Peyer's patch (tissue), 4 donors: ENCODE results near the gene GDPD5. TPM values are rescaled to one million over a fixed set of nuclear protein-coding genes. Genes with fewer than 3 reads are reported as not detected.
A peak's percentile ranks its signal among the peaks of the same experiment; 100 is the strongest.

Source experiments
- DNase-seq, 3 donors: peaks; one replicate each; pipeline ENCODE4 v3.0.0-alpha.2; 2017 to 2019
- H3K27ac ChIP-seq, 4 donors: fragments of 200-600 bp; sonication (generic); one replicate each; pipeline ENCODE4 v1.5.1; 2016 to 2019
- H3K27me3 ChIP-seq, 2 donors: fragments of 200-600 bp; sonication (generic); one replicate each; pipeline ENCODE4 v1.5.1; 2019
- H3K36me3 ChIP-seq, 3 donors: fragments of 200-600 bp; sonication (generic); one replicate each; pipeline ENCODE4 v1.5.1; 2016 to 2019
- H3K4me1 ChIP-seq, 4 donors: fragments of 200-600 bp; sonication (generic); one replicate each; pipeline ENCODE4 v1.5.1; 2016 to 2019
- H3K4me3 ChIP-seq, 4 donors: fragments of 200-600 bp; sonication (generic); 1 replicate in 3 of 4; 2 replicates in 1 of 4; pipeline ENCODE4 v1.5.1; 2016 to 2019; ENCODE audit warnings: mild to moderate bottlenecking in 1 of 4
- H3K9me3 ChIP-seq, 4 donors: fragments of 200-600 bp; sonication (generic); one replicate each; pipeline ENCODE4 v1.5.1; 2016 to 2019; ENCODE audit warnings: mild to moderate bottlenecking in 1 of 4
- POLR2A ChIP-seq, 2 donors: fragments of 450-650 bp; IDR thresholded peaks; one replicate each; pipeline ENCODE4 v1.5.1; 2017; ENCODE audit warnings: antibody characterized with exemption in 2 of 2, mild to moderate bottlenecking in 2 of 2, moderate library complexity in 2 of 2
- total RNA-seq, 4 donors: library from RNA; depleted of rRNA; stranded (reverse); fragments of >200 nt; gene quantifications; one replicate each; pipeline ENCODE4 v1.1.0, GENCODE V29; 2016
- TF ChIP-seq, protein P1 (sequence below), 6 experiments: fragments of 450-650 bp in 4 of 6; fragments of 200-600 bp in 2 of 6; sonication (generic) in 1 of 6; IDR thresholded peaks; one replicate each; pipeline ENCODE4 v1.5.1; 2017 to 2019; ENCODE audit warnings: antibody characterized with exemption in 6 of 6, mild to moderate bottlenecking in 3 of 6, moderate library complexity in 1 of 6

GDPD5 gene
- total RNA-seq, 4 donors from 2014 or later: 2.5 to 48.9 (median 22.2) TPM

- DNase-seq: no peak
- no peaks in the 10 kb centered on the region for H3K36me3 ChIP-seq
- no peaks in the 10 kb centered on the region for H3K27me3 ChIP-seq
- TF ChIP-seq, protein P1, sequence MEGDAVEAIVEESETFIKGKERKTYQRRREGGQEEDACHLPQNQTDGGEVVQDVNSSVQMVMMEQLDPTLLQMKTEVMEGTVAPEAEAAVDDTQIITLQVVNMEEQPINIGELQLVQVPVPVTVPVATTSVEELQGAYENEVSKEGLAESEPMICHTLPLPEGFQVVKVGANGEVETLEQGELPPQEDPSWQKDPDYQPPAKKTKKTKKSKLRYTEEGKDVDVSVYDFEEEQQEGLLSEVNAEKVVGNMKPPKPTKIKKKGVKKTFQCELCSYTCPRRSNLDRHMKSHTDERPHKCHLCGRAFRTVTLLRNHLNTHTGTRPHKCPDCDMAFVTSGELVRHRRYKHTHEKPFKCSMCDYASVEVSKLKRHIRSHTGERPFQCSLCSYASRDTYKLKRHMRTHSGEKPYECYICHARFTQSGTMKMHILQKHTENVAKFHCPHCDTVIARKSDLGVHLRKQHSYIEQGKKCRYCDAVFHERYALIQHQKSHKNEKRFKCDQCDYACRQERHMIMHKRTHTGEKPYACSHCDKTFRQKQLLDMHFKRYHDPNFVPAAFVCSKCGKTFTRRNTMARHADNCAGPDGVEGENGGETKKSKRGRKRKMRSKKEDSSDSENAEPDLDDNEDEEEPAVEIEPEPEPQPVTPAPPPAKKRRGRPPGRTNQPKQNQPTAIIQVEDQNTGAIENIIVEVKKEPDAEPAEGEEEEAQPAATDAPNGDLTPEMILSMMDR (IDR thresholded peaks at IDR 0.05): no peak
- no peak for TF ChIP-seq POLR2A (IDR thresholded peaks at IDR 0.05)
- no peak overlapping the region for H3K27ac ChIP-seq
- peak overlapping the region in 2 of 4 donors; percentile 78 to 87 for H3K4me3 ChIP-seq
- H3K9me3 ChIP-seq: no peaks in the 10 kb centered on the region
- H3K4me1 ChIP-seq: peaks cover 0 to 17% (median 0%) of the 10 kb centered on the region in 4 donors
Observed at GRCh38 chr11:75523811-75524664, 1.7 kb downstream of the GDPD5 start.

GRCh38 chr11:75523189-75523588, 2.6 kb downstream of the GDPD5 start:
- Histone ChIP-seq H3K27ac (no peak overlapping the region), H3K4me1 (peaks cover 0 to 17% (median 0%) of the 10 kb centered on the region in 4 donors), H3K36me3 (no peaks in the 10 kb centered on the region), H3K4me3 (no peak overlapping the region), H3K27me3 (no peaks in the 10 kb centered on the region), H3K9me3 (no peaks in the 10 kb centered on the region)
- TF ChIP-seq POLR2A (IDR thresholded peaks at IDR 0.05): no peak
- TF ChIP-seq, protein P1 (IDR thresholded peaks at IDR 0.05): no peak
- peak in 1 of 3 donors; percentile 60 for DNase-seq

DNA sequence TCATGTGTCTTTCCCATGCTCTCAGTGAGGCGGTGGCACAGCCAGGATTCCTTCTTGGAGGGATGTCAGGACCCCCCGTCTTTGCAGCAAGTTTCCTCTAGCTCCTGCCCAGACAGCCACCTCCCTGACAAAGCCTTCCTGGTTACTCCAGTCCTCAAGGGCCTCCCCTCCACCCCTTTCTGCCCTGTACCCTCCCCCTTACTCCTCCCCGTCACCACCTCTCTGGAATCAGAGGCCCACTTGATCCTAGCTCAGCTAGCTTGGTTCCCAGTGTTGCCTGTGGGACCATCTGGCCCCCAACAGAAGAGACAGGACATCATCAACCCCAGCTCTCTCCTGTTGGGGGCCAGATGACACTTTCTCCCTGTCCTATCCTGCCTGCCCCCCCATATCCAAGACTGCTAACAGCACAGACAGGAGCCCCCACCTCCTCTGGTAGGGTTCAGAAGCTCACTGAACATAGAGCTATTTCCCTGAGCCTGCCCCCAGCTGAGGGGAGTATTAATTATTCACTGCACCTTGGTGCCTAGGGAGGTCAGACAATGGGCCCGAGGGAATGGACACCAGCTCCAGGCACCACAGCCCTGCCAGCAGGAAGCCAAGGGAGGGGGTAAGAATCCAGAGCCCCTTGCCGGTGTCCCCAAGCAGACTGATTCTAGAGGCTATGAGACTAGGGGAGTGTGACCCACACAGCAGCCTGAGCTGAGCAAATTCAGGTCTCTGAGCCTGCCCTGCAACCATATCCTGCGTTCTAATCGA, 3.3 kb downstream of the GDPD5 start:
- H3K4me1 ChIP-seq: peaks cover 0 to 17% (median 0%) of the 10 kb centered on the region in 4 donors
- no peak for DNase-seq
- no peak overlapping the region for H3K27ac ChIP-seq

DNA sequence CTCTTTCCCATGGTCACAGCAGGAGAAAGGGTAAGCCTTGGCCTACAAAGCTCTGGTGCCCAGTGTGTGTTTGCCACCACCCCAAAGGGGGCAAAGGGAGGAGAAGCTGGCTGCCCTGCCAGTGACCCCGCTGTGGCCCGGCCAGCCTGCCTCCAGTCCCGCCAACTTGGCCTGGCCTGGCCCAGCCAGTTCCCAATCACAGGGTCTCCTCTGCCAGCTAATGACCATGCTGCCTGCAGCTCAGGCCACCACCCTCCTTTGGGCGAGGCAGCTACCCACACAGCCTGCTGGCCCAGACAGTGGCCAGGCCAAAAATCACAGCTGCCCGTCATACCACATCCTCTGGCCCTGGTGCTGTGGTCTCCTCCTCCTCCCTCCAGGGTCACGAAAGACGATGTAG, 5.1 kb downstream of the GDPD5 start:
- TF ChIP-seq, protein P1 (IDR thresholded peaks at IDR 0.05): no peak
- TF ChIP-seq POLR2A (IDR thresholded peaks at IDR 0.05): no peak
- peaks cover 0 to 9% (median 0%) of the 10 kb centered on the region in 4 donors for H3K4me1 ChIP-seq
- no peak for DNase-seq

More for the DNA sequence above, 3.3 kb downstream of the GDPD5 start:
- Histone ChIP-seq H3K9me3 (no peaks in the 10 kb centered on the region), H3K36me3 (no peaks in the 10 kb centered on the region), H3K27me3 (no peaks in the 10 kb centered on the region), H3K4me3 (no peak overlapping the region)
- TF ChIP-seq POLR2A (IDR thresholded peaks at IDR 0.05): no peak

GRCh38 chr11:75518771-75519653, 6.7 kb downstream of the GDPD5 start:
- TF ChIP-seq POLR2A (IDR thresholded peaks at IDR 0.05): no peak
- TF ChIP-seq, protein P1 (IDR thresholded peaks at IDR 0.05): no peak
- no peak overlapping the region for H3K4me3 ChIP-seq
- no peak for DNase-seq
- no peak overlapping the region for H3K27ac ChIP-seq
- H3K9me3 ChIP-seq: no peaks in the 10 kb centered on the region
- H3K4me1 ChIP-seq: no peaks in the 10 kb centered on the region
- H3K36me3 ChIP-seq: no peaks in the 10 kb centered on the region
- H3K27me3 ChIP-seq: no peaks in the 10 kb centered on the region

More for the DNA sequence above, 5.1 kb downstream of the GDPD5 start:
- H3K9me3 ChIP-seq: no peaks in the 10 kb centered on the region
- H3K27ac ChIP-seq: no peak overlapping the region
- no peaks in the 10 kb centered on the region for H3K27me3 ChIP-seq
- H3K36me3 ChIP-seq: no peaks in the 10 kb centered on the region
- H3K4me3 ChIP-seq: no peak overlapping the region
